ENCODE data around the gene ECSCR. TPM values are rescaled to one million over a fixed set of nuclear protein-coding genes. Genes with fewer than 3 reads are reported as not detected.
A peak's percentile ranks its signal among the peaks of the same experiment; 100 is the strongest.
"Not testable (repeated sequence)": the region's sequence is repeated elsewhere in the genome, so short reads cannot be mapped to it uniquely, and the experiment has no call there.

The ECSCR gene
- total RNA-seq, 4 donors from 2014 or later, result 2.2 to 4.8 (median 3.6) TPM; not detected in 1

- in situ Hi-C loops (cut with MboI; ENCODE audit: low pct_ligation_motif_present in 1 of 4, low pct_unique_long_range_greater_than_20kb in 1 of 4, low sequenced_read_pairs in 3 of 4), result no loop called here
- Histone ChIP-seq H3K27me3 (no peaks in the 10 kb centered on the region), H3K9me3 (no peaks in the 10 kb centered on the region), H3K4me3 (no peak overlapping the region), H3K4me1 (peaks cover 0 to 10% (median 4%) of the 10 kb centered on the region in 4 donors), H3K36me3 (no peaks in the 10 kb centered on the region), H3K27ac (peak overlapping the region in 3 of 4 donors; percentile 2 to 50 (median 30))
- intact Hi-C loops (cut with DNase I; ENCODE audit: low total_unique reads), result no loop called here
- DNase-seq, result peak; percentile 25
- WGBS, 2 donors (ENCODE audit: low coverage in 1 of 2), result 75 to 86% methylated on average over 3 of the region's 3 CpGs
- TF ChIP-seq CTCF (IDR thresholded peaks at IDR 0.05) (no peak), EP300 (IDR thresholded peaks at IDR 0.05; ENCODE audit: low read depth) (no peak), POLR2AphosphoS5 (IDR thresholded peaks at IDR 0.05) (no peak), POLR2A (IDR thresholded peaks at IDR 0.05) (no peak)
Measured at GRCh38 chr5:139488260-139488659, 25.7 kb upstream of the ECSCR start.

GRCh38 chr5:139486201-139486600, 23.7 kb upstream of the ECSCR start:
- H3K27me3 ChIP-seq, result no peaks in the 10 kb centered on the region
- in situ Hi-C loops (cut with MboI; ENCODE audit: low pct_ligation_motif_present in 1 of 4, low pct_unique_long_range_greater_than_20kb in 1 of 4, low sequenced_read_pairs in 3 of 4), result no loop called here
- DNase-seq, result no peak
- H3K4me3 ChIP-seq, result no peak overlapping the region
- no peak for TF ChIP-seq CTCF (IDR thresholded peaks at IDR 0.05)
- TF ChIP-seq POLR2A (IDR thresholded peaks at IDR 0.05), result no peak
- no peak for TF ChIP-seq EP300 (IDR thresholded peaks at IDR 0.05; ENCODE audit: low read depth)
- TF ChIP-seq POLR2AphosphoS5 (IDR thresholded peaks at IDR 0.05), result no peak
- peaks cover 0 to 20% (median 17%) of the 10 kb centered on the region in 4 donors for H3K4me1 ChIP-seq
- no peaks in the 10 kb centered on the region for H3K36me3 ChIP-seq
- H3K9me3 ChIP-seq, result no peaks in the 10 kb centered on the region
- intact Hi-C loops (cut with DNase I; ENCODE audit: low total_unique reads), result no loop called here
- 96% methylated on average over 7 of the region's 7 CpGs; no CpG with 5 or more reads in 1 of the 2 donors for WGBS, 2 donors (ENCODE audit: low coverage in 1 of 2)
- H3K27ac ChIP-seq, result no peak overlapping the region

GRCh38 chr5:139482890-139483208, 20.3 kb upstream of the ECSCR start:
- Histone ChIP-seq H3K4me3 (peak overlapping the region in 1 of 4 donors; percentile 49), H3K4me1 (peaks cover 0 to 38% (median 23%) of the 10 kb centered on the region in 4 donors), H3K27ac (peak overlapping the region; percentile 88 to 89 (median 89))
- H3K27me3 ChIP-seq; DNase-seq; intact Hi-C loops (cut with DNase I; ENCODE audit: low total_unique reads); H3K36me3 ChIP-seq; H3K9me3 ChIP-seq; in situ Hi-C loops (cut with MboI; ENCODE audit: low pct_ligation_motif_present in 1 of 4, low pct_unique_long_range_greater_than_20kb in 1 of 4, low sequenced_read_pairs in 3 of 4): not testable (repeated sequence)
- 43 to 53% methylated on average over 4 to 6 of the region's 6 CpGs for WGBS, 2 donors (ENCODE audit: low coverage in 1 of 2)

DNA sequence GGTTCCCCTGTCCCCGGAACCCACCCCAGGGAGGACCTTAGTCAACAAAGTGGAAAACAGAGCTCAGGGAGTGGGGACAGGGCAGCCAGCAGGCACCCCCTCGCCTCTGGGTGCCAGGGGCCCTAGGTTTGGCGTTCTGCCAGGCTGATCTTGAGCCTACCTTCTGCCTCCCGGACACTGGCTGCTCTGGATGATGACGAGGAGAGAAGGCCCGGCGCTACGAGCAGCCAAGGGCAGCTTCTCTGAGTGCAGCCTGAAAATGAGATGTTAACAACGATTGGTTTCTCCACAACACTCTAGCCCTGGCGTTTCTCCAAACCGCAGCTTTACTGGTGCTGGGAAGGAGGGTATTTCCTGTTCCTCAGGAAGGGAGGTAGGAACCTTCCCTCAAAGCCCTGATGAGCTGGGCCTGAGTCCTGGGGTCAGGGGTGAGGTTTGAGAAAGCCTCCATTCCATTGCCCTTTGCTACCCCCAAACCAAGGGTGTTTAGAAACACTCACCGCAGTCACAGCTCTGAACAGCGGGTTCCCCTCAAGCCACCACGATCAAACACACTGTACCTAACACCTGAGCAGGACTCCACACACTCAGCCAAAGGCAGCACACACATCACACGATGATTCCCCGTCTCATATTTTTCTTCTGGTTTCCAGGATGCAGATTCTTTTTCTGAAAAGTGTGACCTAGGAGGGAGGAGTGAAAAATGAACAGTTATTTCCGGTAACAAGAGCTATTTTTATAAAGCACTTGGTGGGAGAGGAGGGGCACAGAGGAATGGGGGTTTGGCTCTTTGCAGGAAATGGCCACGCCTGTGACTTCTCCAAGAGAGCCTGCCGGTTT, 19.7 kb upstream of the ECSCR start, which contains the start of gene STING1:
STING1 (minus strand) TSS at position 709 of the 840 bp plus-strand sequence. CDS start 1,054 bp downstream, outside the sequence.
- H3K36me3 ChIP-seq, result no peaks in the 10 kb centered on the region
- H3K4me1 ChIP-seq, result peaks cover 0 to 38% (median 23%) of the 10 kb centered on the region in 4 donors
- H3K9me3 ChIP-seq, result no peaks in the 10 kb centered on the region
- peak within 1 kb of the TSS; percentile 8 to 49 (median 30) for H3K4me3 ChIP-seq
- H3K27me3 ChIP-seq, result no peaks in the 10 kb centered on the region
- intact Hi-C loops (cut with DNase I; ENCODE audit: low total_unique reads) (no loop called here), in situ Hi-C loops (cut with MboI; ENCODE audit: low pct_ligation_motif_present in 1 of 4, low pct_unique_long_range_greater_than_20kb in 1 of 4, low sequenced_read_pairs in 3 of 4) (no loop called here)
- H3K27ac ChIP-seq, result peak within 1 kb of the TSS; percentile 88 to 89 (median 89)
- DNase-seq, result peak; percentile 89
- TF ChIP-seq POLR2A (IDR thresholded peaks at IDR 0.05) (peak; percentile 59), CTCF (IDR thresholded peaks at IDR 0.05) (no peak), EP300 (IDR thresholded peaks at IDR 0.05; ENCODE audit: low read depth) (peak; percentile 0), POLR2AphosphoS5 (IDR thresholded peaks at IDR 0.05) (peak; percentile 25 to 58 (median 37))
- 10 to 12% methylated on average over 6 to 19 of the region's 19 CpGs for WGBS, 2 donors (ENCODE audit: low coverage in 1 of 2)

Measured in transverse colon (tissue), 4 donors.